Neural progenitor cell (in vitro differentiated cells): Measurements from ENCODE around the gene NAA60. TPM values are rescaled to one million over a fixed set of nuclear protein-coding genes. Genes with fewer than 3 reads are reported as not detected.

Experiments
- DNase-seq: peaks from one replicate; pipeline ENCODE4 v3.0.0-alpha.2; 2016; ENCODE audit warnings: low spot score
- H2AFZ ChIP-seq: fragments of 200-600 bp; sonication (generic); replicated peaks from 2 replicates; pipeline ENCODE4 v1.6.1; 2016; ENCODE audit warnings: antibody characterized with exemption
- H3F3A ChIP-seq: fragments of 200-600 bp; sonication (generic); 2 replicates; pipeline ENCODE4 v1.6.1; 2016; ENCODE audit warnings: antibody characterized with exemption, low read depth
- H3K27ac ChIP-seq: fragments of 200-600 bp; sonication (generic); 2 replicates; pipeline ENCODE4 v1.5.1; 2016; ENCODE audit warnings: mild to moderate bottlenecking
- H3K27me3 ChIP-seq: fragments of 200-600 bp; sonication (generic); 2 replicates; pipeline ENCODE4 v1.6.1; 2016; ENCODE audit warnings: mild to moderate bottlenecking, moderate library complexity
- H3K36me3 ChIP-seq: fragments of 200-600 bp; sonication (generic); 2 replicates; pipeline ENCODE4 v1.5.1; 2016
- H3K4me1 ChIP-seq: fragments of 200-600 bp; sonication (generic); 2 replicates; pipeline ENCODE4 v1.6.1; 2016; ENCODE audit warnings: mixed run types
- H3K4me2 ChIP-seq: fragments of 200-600 bp; sonication (generic); 2 replicates; pipeline ENCODE4 v1.6.1; 2016
- H3K4me3 ChIP-seq: fragments of 200-600 bp; sonication (generic); 2 replicates; pipeline ENCODE4 v1.5.1; 2016
- H3K79me2 ChIP-seq: fragments of 200-600 bp; sonication (generic); 2 replicates; pipeline ENCODE4 v1.6.1; 2016; ENCODE audit warnings: low read depth
- H3K9ac ChIP-seq: fragments of 200-600 bp; sonication (generic); 2 replicates; pipeline ENCODE4 v1.6.1; 2016
- H3K9me3 ChIP-seq: fragments of 200-600 bp; sonication (generic); 2 replicates; pipeline ENCODE4 v1.5.1; 2016; ENCODE audit warnings: low read depth
- H4K20me1 ChIP-seq: fragments of 200-600 bp; sonication (generic); 2 replicates; pipeline ENCODE4 v1.6.1; 2016; ENCODE audit warnings: low read depth
- H3K27ac Mint-ChIP-seq: 3 replicates; pipeline ENCODE4 v1.8.0; 2021; ENCODE audit warnings: mixed read lengths
- H3K27me3 Mint-ChIP-seq: 2 replicates; pipeline ENCODE4 v1.8.0; 2022; ENCODE audit warnings: low read depth, mild to moderate bottlenecking, inconsistent platforms, moderate library complexity, mixed read lengths; ENCODE audit not compliant: insufficient read depth
- H3K36me3 Mint-ChIP-seq: 3 replicates; pipeline ENCODE4 v1.8.0; 2021; ENCODE audit warnings: mixed read lengths
- H3K4me1 Mint-ChIP-seq: 3 replicates; pipeline ENCODE4 v1.8.0; 2021; ENCODE audit warnings: mixed read lengths
- H3K4me3 Mint-ChIP-seq: 3 replicates; pipeline ENCODE4 v1.8.0; 2021; ENCODE audit warnings: mild to moderate bottlenecking, moderate library complexity, mixed read lengths
- H3K9me3 Mint-ChIP-seq: 3 replicates; pipeline ENCODE4 v1.8.0; 2020; ENCODE audit warnings: mixed read lengths
- EZH2 ChIP-seq: fragments of 200-600 bp; sonication (generic); IDR thresholded peaks from 2 replicates; pipeline ENCODE4 v1.6.1; 2017; ENCODE audit warnings: antibody characterized with exemption, mild to moderate bottlenecking, moderate library complexity
- EZH2phosphoT487 ChIP-seq: fragments of 200-600 bp; sonication (generic); IDR thresholded peaks from 2 replicates; pipeline ENCODE4 v1.6.1; 2017; ENCODE audit warnings: antibody characterized with exemption
- total RNA-seq: library from RNA; depleted of rRNA; stranded (reverse); fragments of >200 nt; gene quantifications from 2 replicates; pipeline ENCODE4 v1.2.3, GENCODE V29; 2015; ENCODE audit warnings: low replicate concordance
- TF ChIP-seq, protein P1 (sequence below): fragments of 200-600 bp; sonication (generic); IDR thresholded peaks from 2 replicates; pipeline ENCODE4 v1.5.1; 2017; ENCODE audit warnings: antibody characterized with exemption, mild to moderate bottlenecking

The NAA60 gene
- total RNA-seq, 1 donor from 2014 or later = 14.8 TPM

GRCh38 chr16:3459401-3460090, 16.1 kb downstream of the NAA60 start:
- H3K36me3 Mint-ChIP-seq = peaks cover 2% of the 10 kb centered on the region
- H3K9me3 Mint-ChIP-seq = peaks cover 2% of the 10 kb centered on the region
- peak overlapping the region; percentile 19 for H3K27ac Mint-ChIP-seq
- peaks cover 38% of the 10 kb centered on the region for H4K20me1 ChIP-seq
- H3K27me3 Mint-ChIP-seq = peaks cover 5% of the 10 kb centered on the region
- TF ChIP-seq, protein P1, sequence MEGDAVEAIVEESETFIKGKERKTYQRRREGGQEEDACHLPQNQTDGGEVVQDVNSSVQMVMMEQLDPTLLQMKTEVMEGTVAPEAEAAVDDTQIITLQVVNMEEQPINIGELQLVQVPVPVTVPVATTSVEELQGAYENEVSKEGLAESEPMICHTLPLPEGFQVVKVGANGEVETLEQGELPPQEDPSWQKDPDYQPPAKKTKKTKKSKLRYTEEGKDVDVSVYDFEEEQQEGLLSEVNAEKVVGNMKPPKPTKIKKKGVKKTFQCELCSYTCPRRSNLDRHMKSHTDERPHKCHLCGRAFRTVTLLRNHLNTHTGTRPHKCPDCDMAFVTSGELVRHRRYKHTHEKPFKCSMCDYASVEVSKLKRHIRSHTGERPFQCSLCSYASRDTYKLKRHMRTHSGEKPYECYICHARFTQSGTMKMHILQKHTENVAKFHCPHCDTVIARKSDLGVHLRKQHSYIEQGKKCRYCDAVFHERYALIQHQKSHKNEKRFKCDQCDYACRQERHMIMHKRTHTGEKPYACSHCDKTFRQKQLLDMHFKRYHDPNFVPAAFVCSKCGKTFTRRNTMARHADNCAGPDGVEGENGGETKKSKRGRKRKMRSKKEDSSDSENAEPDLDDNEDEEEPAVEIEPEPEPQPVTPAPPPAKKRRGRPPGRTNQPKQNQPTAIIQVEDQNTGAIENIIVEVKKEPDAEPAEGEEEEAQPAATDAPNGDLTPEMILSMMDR = no peak
- TF ChIP-seq EZH2 (no peak), EZH2phosphoT487 (no peak)
- peak overlapping the region; percentile 89 for H3K4me2 ChIP-seq
- H3K4me1 ChIP-seq = peaks cover 35% of the 10 kb centered on the region
- H3K9me3 ChIP-seq = no peaks in the 10 kb centered on the region
- peak; percentile 44 for DNase-seq
- no peaks in the 10 kb centered on the region for H3K27me3 ChIP-seq
- H2AFZ ChIP-seq = no peak overlapping the region
- H3K36me3 ChIP-seq = no peaks in the 10 kb centered on the region
- H3K4me3 ChIP-seq = peak overlapping the region; percentile 93
- peak overlapping the region; percentile 85 for H3K9ac ChIP-seq
- peaks cover 35% of the 10 kb centered on the region for H3F3A ChIP-seq
- H3K4me1 Mint-ChIP-seq = peaks cover 44% of the 10 kb centered on the region
- peaks cover 64% of the 10 kb centered on the region for H3K79me2 ChIP-seq
- no peak overlapping the region for H3K27ac ChIP-seq
- peak overlapping the region; percentile 96 for H3K4me3 Mint-ChIP-seq

DNA sequence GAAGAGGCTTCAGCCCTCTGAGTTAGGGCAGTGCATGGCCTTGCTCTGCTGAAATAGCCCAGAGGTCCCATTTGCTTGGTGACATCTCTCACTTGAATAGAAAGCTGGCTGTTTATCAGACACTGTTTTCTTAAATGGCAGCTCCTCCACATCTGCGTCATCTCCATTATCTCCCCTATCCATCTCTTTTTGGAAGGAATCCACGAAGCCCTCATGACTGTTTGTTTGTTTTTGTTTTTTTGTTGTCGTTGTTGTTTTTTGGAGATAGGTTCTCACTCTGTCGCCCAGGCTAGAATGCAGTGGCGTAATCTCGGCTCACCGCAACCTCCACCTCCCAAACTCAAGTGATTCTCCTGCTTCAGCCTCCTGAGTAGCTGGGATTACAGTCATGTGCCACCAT, 16.6 kb downstream of the NAA60 start:
- H3K79me2 ChIP-seq = peaks cover 70% of the 10 kb centered on the region
- peaks cover 35% of the 10 kb centered on the region for H3K4me1 ChIP-seq
- H3K4me2 ChIP-seq = peak overlapping the region; percentile 89
- H2AFZ ChIP-seq = no peak overlapping the region
- peaks cover 38% of the 10 kb centered on the region for H4K20me1 ChIP-seq
- H3F3A ChIP-seq = peaks cover 35% of the 10 kb centered on the region
- H3K9me3 ChIP-seq = no peaks in the 10 kb centered on the region
- peak overlapping the region; percentile 93 for H3K4me3 ChIP-seq
- peaks cover 2% of the 10 kb centered on the region for H3K36me3 Mint-ChIP-seq
- no peak for DNase-seq
- H3K27ac ChIP-seq = no peak overlapping the region
- peaks cover 5% of the 10 kb centered on the region for H3K27me3 Mint-ChIP-seq
- TF ChIP-seq EZH2 (no peak), EZH2phosphoT487 (no peak)
- TF ChIP-seq, protein P1 = no peak
- no peaks in the 10 kb centered on the region for H3K36me3 ChIP-seq
- peak overlapping the region; percentile 47 for H3K27ac Mint-ChIP-seq
- H3K9ac ChIP-seq = no peak overlapping the region
- H3K4me1 Mint-ChIP-seq = peaks cover 44% of the 10 kb centered on the region
- peak overlapping the region; percentile 96 for H3K4me3 Mint-ChIP-seq
- H3K9me3 Mint-ChIP-seq = peaks cover 2% of the 10 kb centered on the region
- H3K27me3 ChIP-seq = no peaks in the 10 kb centered on the region

DNA sequence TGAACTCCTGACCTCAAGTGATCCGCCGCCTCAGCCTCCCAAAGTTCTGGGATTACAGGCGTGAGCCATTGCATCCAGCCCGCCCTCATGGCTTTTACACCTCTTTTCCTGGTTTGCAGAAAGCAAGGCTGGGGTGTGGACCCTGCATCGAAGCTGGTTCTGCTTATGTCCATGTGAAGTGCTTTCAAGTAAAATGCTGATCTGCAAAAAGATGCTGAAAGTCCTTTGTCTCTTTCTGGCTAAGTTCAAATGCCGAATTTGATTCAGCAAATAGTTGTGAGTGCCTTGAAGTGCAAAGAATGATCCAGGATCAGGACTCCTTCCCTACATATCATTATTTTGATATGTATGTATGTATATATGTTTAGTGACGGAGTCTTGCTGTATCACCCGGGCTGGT, 17.1 kb downstream of the NAA60 start:
- Mint-ChIP-seq H3K36me3 (peaks cover 6% of the 10 kb centered on the region), H3K27me3 (peaks cover 5% of the 10 kb centered on the region), H3K4me1 (peaks cover 44% of the 10 kb centered on the region), H3K9me3 (peaks cover 2% of the 10 kb centered on the region), H3K27ac (peak overlapping the region; percentile 47), H3K4me3 (peak overlapping the region; percentile 68)
- Histone ChIP-seq H3K79me2 (peaks cover 74% of the 10 kb centered on the region), H4K20me1 (peaks cover 38% of the 10 kb centered on the region), H3K27ac (no peak overlapping the region), H3F3A (peaks cover 35% of the 10 kb centered on the region), H3K9me3 (no peaks in the 10 kb centered on the region), H3K4me3 (no peak overlapping the region), H3K36me3 (no peaks in the 10 kb centered on the region), H3K27me3 (no peaks in the 10 kb centered on the region), H3K4me2 (peak overlapping the region; percentile 49), H3K9ac (peak overlapping the region; percentile 5), H2AFZ (no peak overlapping the region), H3K4me1 (peaks cover 35% of the 10 kb centered on the region)
- TF ChIP-seq EZH2 (no peak), EZH2phosphoT487 (no peak)
- TF ChIP-seq, protein P1 = no peak
- DNase-seq = no peak
